ENCODE data around the gene FBXL17. TPM values are rescaled to one million over a fixed set of nuclear protein-coding genes. Genes with fewer than 3 reads are reported as not detected.

The FBXL17 gene
- total and polyA plus RNA-seq, 5 donors from 2014 or later = 3.8 to 27.7 (median 6.4) TPM

- Mint-ChIP-seq H3K4me3 (no peak overlapping the region), H3K36me3 (no peaks in the 10 kb centered on the region), H3K4me1 (no peaks in the 10 kb centered on the region), H3K9me3 (peaks cover 0 to 4% (median 0%) of the 10 kb centered on the region in 7 donors), H3K27me3 (no peaks in the 10 kb centered on the region), H3K27ac (no peak overlapping the region)
- no peak for DNase-seq
- H3K27ac ChIP-seq (ENCODE audit: insufficient read depth, low read length, poor library complexity, severe bottlenecking) = no peak overlapping the region
- no peaks in the 10 kb centered on the region for H3K36me3 ChIP-seq (ENCODE audit: control insufficient read depth, insufficient read depth, low read length)
- ATAC-seq (ENCODE audit: low read depth in 2 of 2) = no peak
- H3K9me3 ChIP-seq (ENCODE audit: control insufficient read depth in 2 of 2, low read length in 2 of 2) = no peaks in the 10 kb centered on the region
- no peak overlapping the region for H3K4me3 ChIP-seq (ENCODE audit: low read depth, low read length)
- H3K4me1 ChIP-seq (ENCODE audit: control insufficient read depth, insufficient read depth, low read length, poor library complexity, severe bottlenecking) = no peaks in the 10 kb centered on the region
- no peaks in the 10 kb centered on the region for H3K27me3 ChIP-seq (ENCODE audit: control insufficient read depth, insufficient read depth, low read length)
These were observed 567.6 kb downstream of the FBXL17 start for GRCh38 chr5:107814183-107814827.

GRCh38 chr5:107813559-107813958 is 568.3 kb downstream of the FBXL17 start:
- DNase-seq = no peak
- H3K27me3 Mint-ChIP-seq = no peaks in the 10 kb centered on the region
- no peaks in the 10 kb centered on the region for H3K36me3 Mint-ChIP-seq
- H3K27ac Mint-ChIP-seq = no peak overlapping the region
- Histone ChIP-seq H3K4me3 (ENCODE audit: low read depth, low read length) (no peak overlapping the region), H3K27ac (ENCODE audit: insufficient read depth, low read length, poor library complexity, severe bottlenecking) (no peak overlapping the region), H3K27me3 (ENCODE audit: control insufficient read depth, insufficient read depth, low read length) (no peaks in the 10 kb centered on the region), H3K9me3 (ENCODE audit: control insufficient read depth in 2 of 2, low read length in 2 of 2) (no peaks in the 10 kb centered on the region), H3K4me1 (ENCODE audit: control insufficient read depth, insufficient read depth, low read length, poor library complexity, severe bottlenecking) (no peaks in the 10 kb centered on the region), H3K36me3 (ENCODE audit: control insufficient read depth, insufficient read depth, low read length) (no peaks in the 10 kb centered on the region)
- H3K4me1 Mint-ChIP-seq = no peaks in the 10 kb centered on the region
- ATAC-seq (ENCODE audit: low read depth in 2 of 2) = no peak
- no peak overlapping the region for H3K4me3 Mint-ChIP-seq
- peaks cover 0 to 2% (median 0%) of the 10 kb centered on the region in 7 donors for H3K9me3 Mint-ChIP-seq

- no peak for ATAC-seq (ENCODE audit: low read depth in 2 of 2)
- Histone ChIP-seq H3K4me3 (ENCODE audit: low read depth, low read length) (no peak overlapping the region), H3K27me3 (ENCODE audit: control insufficient read depth, insufficient read depth, low read length) (no peaks in the 10 kb centered on the region), H3K4me1 (ENCODE audit: control insufficient read depth, insufficient read depth, low read length, poor library complexity, severe bottlenecking) (no peaks in the 10 kb centered on the region), H3K27ac (ENCODE audit: insufficient read depth, low read length, poor library complexity, severe bottlenecking) (no peak overlapping the region), H3K9me3 (ENCODE audit: control insufficient read depth in 2 of 2, low read length in 2 of 2) (no peaks in the 10 kb centered on the region), H3K36me3 (ENCODE audit: control insufficient read depth, insufficient read depth, low read length) (no peaks in the 10 kb centered on the region)
- Mint-ChIP-seq H3K9me3 (peaks cover 0 to 2% (median 0%) of the 10 kb centered on the region in 7 donors), H3K27ac (no peak overlapping the region), H3K4me1 (no peaks in the 10 kb centered on the region), H3K36me3 (no peaks in the 10 kb centered on the region), H3K4me3 (no peak overlapping the region), H3K27me3 (no peaks in the 10 kb centered on the region)
- DNase-seq = no peak
These were observed 569.2 kb downstream of the FBXL17 start for GRCh38 chr5:107812570-107813141.

GRCh38 chr5:107809201-107810034 is 572.5 kb downstream of the FBXL17 start:
- no peak overlapping the region for H3K4me3 Mint-ChIP-seq
- H3K36me3 ChIP-seq (ENCODE audit: control insufficient read depth, insufficient read depth, low read length) = no peaks in the 10 kb centered on the region
- no peaks in the 10 kb centered on the region for H3K36me3 Mint-ChIP-seq
- H3K4me1 Mint-ChIP-seq = no peaks in the 10 kb centered on the region
- H3K27me3 Mint-ChIP-seq = no peaks in the 10 kb centered on the region
- no peaks in the 10 kb centered on the region for H3K4me1 ChIP-seq (ENCODE audit: control insufficient read depth, insufficient read depth, low read length, poor library complexity, severe bottlenecking)
- ATAC-seq (ENCODE audit: low read depth in 2 of 2) (no peak), DNase-seq (no peak)
- no peak overlapping the region for H3K4me3 ChIP-seq (ENCODE audit: low read depth, low read length)
- no peaks in the 10 kb centered on the region for H3K9me3 ChIP-seq (ENCODE audit: control insufficient read depth in 2 of 2, low read length in 2 of 2)
- no peak overlapping the region for H3K27ac ChIP-seq (ENCODE audit: insufficient read depth, low read length, poor library complexity, severe bottlenecking)
- H3K9me3 Mint-ChIP-seq = peaks cover 0 to 2% (median 0%) of the 10 kb centered on the region in 7 donors
- no peaks in the 10 kb centered on the region for H3K27me3 ChIP-seq (ENCODE audit: control insufficient read depth, insufficient read depth, low read length)
- no peak overlapping the region for H3K27ac Mint-ChIP-seq

All from CD4-positive, CD25-positive, alpha-beta regulatory T cell (primary cell).